ENCODE data around the gene LINGO3. TPM values are rescaled to one million over a fixed set of nuclear protein-coding genes. Genes with fewer than 3 reads are reported as not detected.

Gene LINGO3
- total RNA-seq, 2 experiments from 2014 or later, result 0.16 to 0.27 TPM

GRCh38 chr19:2287585-2288337, 20.2 kb downstream of the LINGO3 start:
- DNase-seq (no peak), ATAC-seq (no peak)
- H3K4me3 Mint-ChIP-seq, result no peak overlapping the region
- H3K27ac Mint-ChIP-seq, result no peak overlapping the region
- no peaks in the 10 kb centered on the region for H3K9me3 Mint-ChIP-seq
- intact Hi-C loops (cut with micrococcal nuclease), result no loop called here
- H3K27me3 Mint-ChIP-seq, result peaks cover 13% of the 10 kb centered on the region
- POLR2A ChIA-PET, result interaction anchor here (1.0 to 1.7 kb wide), 6 partner anchors 11 to 40 kb away, joined by 3 to 4 read pairs (median 4); partner anchors contain the start of gene LSM7
- H3K4me1 Mint-ChIP-seq (ENCODE audit: low read depth), result peaks cover 13% of the 10 kb centered on the region
- TF ChIP-seq CTCF (IDR thresholded peaks at IDR 0.05), result no peak
- CTCF ChIA-PET, result interaction anchor here (1.3 to 1.4 kb wide), 3 partner anchors 14 to 21 kb away, joined by 4 to 7 read pairs (median 6); no protein-coding TSS in a partner anchor
- no peaks in the 10 kb centered on the region for H3K36me3 Mint-ChIP-seq (ENCODE audit: low read depth)

DNA sequence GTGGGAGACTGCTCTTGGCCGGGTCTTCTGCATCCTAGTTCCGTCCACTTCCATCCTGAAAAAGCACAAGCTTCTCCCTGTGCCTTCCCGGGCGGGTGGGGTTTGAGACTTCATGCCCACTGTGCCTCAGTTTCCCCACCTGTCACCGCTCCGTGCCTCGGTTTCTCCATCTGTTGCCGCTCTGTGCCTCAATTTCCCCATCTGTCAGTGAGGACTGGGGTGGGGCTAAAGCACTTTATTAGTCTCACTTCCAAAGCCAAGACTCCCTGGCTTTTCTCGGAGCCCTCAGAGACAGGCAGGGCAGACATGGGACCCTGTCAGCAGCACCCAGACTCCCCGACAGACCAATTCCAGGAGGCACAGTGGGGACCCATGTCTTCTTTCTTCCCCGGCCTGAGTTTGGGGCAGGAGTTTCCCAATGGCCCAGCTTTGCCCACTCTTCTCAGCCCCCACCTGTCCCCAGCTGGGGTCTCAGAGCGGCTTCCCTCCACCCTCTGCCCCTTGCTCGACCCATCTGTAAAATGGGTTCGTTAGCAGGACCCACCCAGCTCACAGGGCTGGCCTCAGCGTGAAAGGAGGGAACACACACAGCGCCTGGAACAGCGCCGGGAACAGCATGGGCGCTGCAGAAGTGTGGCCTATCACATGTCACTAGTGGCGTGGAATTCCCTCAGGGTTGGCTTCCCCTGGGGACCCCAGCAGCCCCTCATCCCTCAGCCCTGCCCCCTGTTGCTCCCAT, 21.4 kb downstream of the LINGO3 start:
- Mint-ChIP-seq H3K4me1 (ENCODE audit: low read depth) (peaks cover 24% of the 10 kb centered on the region), H3K9me3 (no peaks in the 10 kb centered on the region), H3K27me3 (peaks cover 13% of the 10 kb centered on the region), H3K4me3 (no peak overlapping the region), H3K27ac (no peak overlapping the region), H3K36me3 (ENCODE audit: low read depth) (no peaks in the 10 kb centered on the region)
- TF ChIP-seq CTCF (IDR thresholded peaks at IDR 0.05), result no peak
- ATAC-seq (no peak), DNase-seq (no peak)
- intact Hi-C loops (cut with micrococcal nuclease), result no loop called here
- CTCF ChIA-PET, result interaction anchor here (1.4 kb wide), 1 partner anchor 13 kb away, joined by 6 read pairs; no protein-coding TSS in a partner anchor
- POLR2A ChIA-PET, result interaction anchor here (0.6 to 1.1 kb wide), 2 partner anchors 28 to 496 kb away, joined by 3 read pairs; no protein-coding TSS in a partner anchor

- Mint-ChIP-seq H3K9me3 (no peaks in the 10 kb centered on the region), H3K27me3 (peaks cover 3% of the 10 kb centered on the region), H3K27ac (no peak overlapping the region), H3K4me3 (no peak overlapping the region), H3K4me1 (ENCODE audit: low read depth) (peaks cover 18% of the 10 kb centered on the region), H3K36me3 (ENCODE audit: low read depth) (no peaks in the 10 kb centered on the region)
- ATAC-seq (no peak), DNase-seq (no peak)
- intact Hi-C loops (cut with micrococcal nuclease), result no loop called here
- TF ChIP-seq CTCF (IDR thresholded peaks at IDR 0.05), result no peak
- POLR2A ChIA-PET, result interaction anchor here (0.6 to 1.8 kb wide), 4 partner anchors 10 to 1076 kb away, joined by 3 to 6 read pairs (median 3); no protein-coding TSS in a partner anchor
- CTCF ChIA-PET, result interaction anchor here (1.8 kb wide), 1 partner anchor 10 kb away, joined by 6 read pairs; no protein-coding TSS in a partner anchor
These were observed 24.0 kb downstream of the LINGO3 start for GRCh38 chr19:2283835-2284507.

GRCh38 chr19:2282862-2283237, 25.1 kb downstream of the LINGO3 start:
- TF ChIP-seq CTCF (IDR thresholded peaks at IDR 0.05), result no peak
- ATAC-seq (no peak), DNase-seq (no peak)
- no peak overlapping the region for H3K4me3 Mint-ChIP-seq
- peaks cover 15% of the 10 kb centered on the region for H3K4me1 Mint-ChIP-seq (ENCODE audit: low read depth)
- H3K36me3 Mint-ChIP-seq (ENCODE audit: low read depth), result no peaks in the 10 kb centered on the region
- intact Hi-C loops (cut with micrococcal nuclease), result no loop called here
- ChIA-PET CTCF (interaction anchor here (1.8 kb wide), 1 partner anchor 8 kb away, joined by 6 read pairs; no protein-coding TSS in a partner anchor), POLR2A (interaction anchor here (0.9 to 1.4 kb wide), 3 partner anchors 13 to 38 kb away, joined by 3 read pairs; no protein-coding TSS in a partner anchor)
- H3K9me3 Mint-ChIP-seq, result no peaks in the 10 kb centered on the region
- H3K27ac Mint-ChIP-seq, result no peak overlapping the region
- H3K27me3 Mint-ChIP-seq, result no peaks in the 10 kb centered on the region
